Omental fat pad (tissue), 4 donors: Measurements from ENCODE around the gene LRRC14B. TPM values are rescaled to one million over a fixed set of nuclear protein-coding genes. Genes with fewer than 3 reads are reported as not detected.

Experiments used
- ATAC-seq: fragments of 150-250 bp; one replicate; pipeline ENCODE4 v1.9.1; 2016; ENCODE audit warnings: mild to moderate bottlenecking, moderate library complexity; ENCODE audit not compliant: low FRiP score
- DNase-seq: peaks from one replicate; pipeline ENCODE4 v3.0.0-alpha.2; 2019; ENCODE audit warnings: low spot score
- total RNA-seq, 4 donors: library from RNA; depleted of rRNA; stranded (reverse); fragments of >200 nt; gene quantifications; one replicate each; pipeline ENCODE4 v1.1.0, GENCODE V29; 2016
- TF ChIP-seq, protein P1 (sequence below), 3 donors: fragments of 450-650 bp; IDR thresholded peaks; one replicate each; pipeline ENCODE4 v1.5.1; 2016 to 2017; ENCODE audit warnings: antibody characterized with exemption in 3 of 3, mild to moderate bottlenecking in 3 of 3, moderate library complexity in 2 of 3

Gene LRRC14B
- total RNA-seq, 4 donors from 2014 or later, result not detected

DNA sequence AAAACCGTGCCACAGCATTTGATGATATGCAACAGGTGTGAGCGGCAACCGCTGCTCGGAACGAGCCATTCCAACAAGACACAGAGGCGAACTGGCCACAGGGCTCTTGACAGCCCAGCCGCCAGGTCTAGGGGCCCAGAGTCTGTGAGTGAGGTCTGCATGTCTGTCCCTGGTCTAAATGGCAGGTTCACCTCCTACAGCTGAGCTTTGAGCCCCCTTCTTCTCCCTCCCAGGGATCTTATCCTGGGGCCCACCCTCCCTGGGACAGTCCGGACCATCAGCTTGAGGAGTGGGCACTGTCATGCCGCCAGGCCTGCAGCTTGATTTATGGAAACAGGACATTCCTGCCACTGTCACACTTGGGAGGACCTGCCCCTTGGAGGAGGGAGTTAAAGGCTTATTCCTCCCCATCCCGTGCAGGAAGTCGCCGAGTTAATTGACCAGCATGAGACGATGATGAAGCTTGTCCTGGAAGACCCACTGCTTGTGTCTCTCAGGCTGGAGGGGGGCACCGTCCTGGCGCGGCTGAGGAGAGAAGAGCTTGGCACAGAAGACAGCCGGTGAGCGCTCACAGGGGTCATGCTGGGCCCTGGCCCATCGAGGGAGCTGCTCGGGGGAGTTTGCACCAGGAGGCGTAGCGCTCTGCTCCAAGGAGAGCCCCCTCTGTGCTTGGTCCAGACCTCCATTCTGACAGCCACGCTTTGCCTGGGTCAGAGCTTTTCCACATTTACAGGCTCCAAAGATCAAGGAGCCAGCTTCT is 35.5 kb upstream of the LRRC14B start:
- no peak for DNase-seq
- ATAC-seq, result no peak

DNA sequence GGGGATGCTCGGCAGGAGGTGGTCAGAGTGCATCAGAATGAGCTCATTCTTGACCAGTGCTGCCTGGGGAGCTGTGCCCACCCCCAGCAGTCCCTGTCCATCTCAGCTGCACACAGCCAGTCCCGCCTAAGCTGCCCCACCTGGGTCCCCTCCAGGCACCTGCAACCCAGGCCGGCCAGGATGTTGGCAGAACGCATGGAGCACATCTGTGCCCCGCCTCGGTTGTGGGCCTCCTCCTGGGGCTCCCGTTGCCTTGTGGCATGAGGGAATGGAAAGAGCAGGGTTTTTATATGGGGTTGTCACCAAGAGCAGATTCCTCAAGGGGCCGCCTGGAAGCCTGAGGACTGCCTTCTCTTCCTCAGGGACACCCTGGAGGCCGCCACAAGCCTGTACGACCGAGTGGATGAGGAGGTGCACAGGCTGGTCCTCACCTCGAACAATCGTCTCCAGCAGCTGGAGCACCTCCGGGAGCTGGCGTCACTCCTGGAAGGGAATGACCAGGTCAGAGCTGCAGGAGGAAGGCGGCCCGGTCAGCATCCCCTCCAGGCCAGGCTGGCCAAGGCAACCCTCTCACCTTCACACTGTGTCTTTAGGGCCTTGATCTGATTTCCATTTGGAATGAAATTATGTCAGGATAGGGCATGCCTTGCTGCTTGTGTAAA is 34.8 kb upstream of the LRRC14B start:
- DNase-seq (no peak), ATAC-seq (no peak)
- TF ChIP-seq, protein P1, sequence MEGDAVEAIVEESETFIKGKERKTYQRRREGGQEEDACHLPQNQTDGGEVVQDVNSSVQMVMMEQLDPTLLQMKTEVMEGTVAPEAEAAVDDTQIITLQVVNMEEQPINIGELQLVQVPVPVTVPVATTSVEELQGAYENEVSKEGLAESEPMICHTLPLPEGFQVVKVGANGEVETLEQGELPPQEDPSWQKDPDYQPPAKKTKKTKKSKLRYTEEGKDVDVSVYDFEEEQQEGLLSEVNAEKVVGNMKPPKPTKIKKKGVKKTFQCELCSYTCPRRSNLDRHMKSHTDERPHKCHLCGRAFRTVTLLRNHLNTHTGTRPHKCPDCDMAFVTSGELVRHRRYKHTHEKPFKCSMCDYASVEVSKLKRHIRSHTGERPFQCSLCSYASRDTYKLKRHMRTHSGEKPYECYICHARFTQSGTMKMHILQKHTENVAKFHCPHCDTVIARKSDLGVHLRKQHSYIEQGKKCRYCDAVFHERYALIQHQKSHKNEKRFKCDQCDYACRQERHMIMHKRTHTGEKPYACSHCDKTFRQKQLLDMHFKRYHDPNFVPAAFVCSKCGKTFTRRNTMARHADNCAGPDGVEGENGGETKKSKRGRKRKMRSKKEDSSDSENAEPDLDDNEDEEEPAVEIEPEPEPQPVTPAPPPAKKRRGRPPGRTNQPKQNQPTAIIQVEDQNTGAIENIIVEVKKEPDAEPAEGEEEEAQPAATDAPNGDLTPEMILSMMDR (IDR thresholded peaks at IDR 0.05), result no peak

More for the DNA sequence above, 35.5 kb upstream of the LRRC14B start:
- TF ChIP-seq, protein P1 (IDR thresholded peaks at IDR 0.05), result no peak

DNA sequence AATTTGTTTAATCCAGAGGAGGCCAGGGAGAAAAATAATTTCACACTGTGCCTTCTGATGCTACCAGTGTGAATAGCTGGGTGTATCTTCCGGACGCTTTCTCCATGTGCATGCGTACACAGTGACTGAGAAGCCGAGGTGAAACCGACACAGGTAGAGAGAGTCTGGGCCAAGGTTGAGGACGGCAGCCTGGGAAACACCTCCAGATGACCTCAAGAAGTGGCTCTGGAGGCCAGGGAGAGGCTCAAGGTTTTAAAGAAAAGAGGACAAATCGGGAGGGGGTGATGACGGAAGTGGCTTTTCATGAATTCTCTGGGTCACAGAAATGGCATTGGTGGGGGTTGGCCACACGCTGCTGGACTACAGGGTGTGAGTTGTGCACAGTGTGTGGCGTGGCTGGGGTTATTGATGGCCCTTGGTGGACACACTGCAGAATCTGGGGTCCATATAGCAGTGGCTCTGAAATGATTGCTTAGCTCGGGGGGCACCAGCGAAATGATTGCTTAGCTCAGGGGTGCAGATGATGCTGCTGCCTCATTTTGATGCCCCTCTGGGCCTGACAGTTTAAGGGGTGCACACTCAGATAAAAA is 34.1 kb upstream of the LRRC14B start:
- ATAC-seq, result no peak
- TF ChIP-seq, protein P1 (IDR thresholded peaks at IDR 0.05), result no peak
- DNase-seq, result no peak

DNA sequence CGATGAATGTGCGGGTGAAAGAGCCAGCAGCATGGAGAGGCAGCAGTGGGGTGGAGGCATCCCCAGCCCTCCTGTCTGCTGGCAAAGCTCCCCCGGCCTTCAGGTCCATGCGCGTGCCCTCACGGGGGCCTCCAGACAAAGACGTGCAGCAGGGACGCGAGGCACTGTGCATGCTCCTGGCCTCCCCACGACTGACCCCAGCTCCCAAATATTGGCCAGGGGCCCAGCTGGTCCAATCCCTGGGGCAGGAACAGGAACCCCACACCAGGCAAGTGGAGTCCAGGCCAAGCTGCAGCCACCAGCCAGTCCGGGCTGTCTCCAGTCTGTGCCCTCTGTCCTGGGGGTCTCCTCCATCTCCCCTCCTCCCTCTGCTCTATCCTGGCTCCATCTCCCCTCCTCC is 33.5 kb upstream of the LRRC14B start:
- TF ChIP-seq, protein P1 (IDR thresholded peaks at IDR 0.05), result no peak
- DNase-seq, result no peak
- no peak for ATAC-seq

DNA sequence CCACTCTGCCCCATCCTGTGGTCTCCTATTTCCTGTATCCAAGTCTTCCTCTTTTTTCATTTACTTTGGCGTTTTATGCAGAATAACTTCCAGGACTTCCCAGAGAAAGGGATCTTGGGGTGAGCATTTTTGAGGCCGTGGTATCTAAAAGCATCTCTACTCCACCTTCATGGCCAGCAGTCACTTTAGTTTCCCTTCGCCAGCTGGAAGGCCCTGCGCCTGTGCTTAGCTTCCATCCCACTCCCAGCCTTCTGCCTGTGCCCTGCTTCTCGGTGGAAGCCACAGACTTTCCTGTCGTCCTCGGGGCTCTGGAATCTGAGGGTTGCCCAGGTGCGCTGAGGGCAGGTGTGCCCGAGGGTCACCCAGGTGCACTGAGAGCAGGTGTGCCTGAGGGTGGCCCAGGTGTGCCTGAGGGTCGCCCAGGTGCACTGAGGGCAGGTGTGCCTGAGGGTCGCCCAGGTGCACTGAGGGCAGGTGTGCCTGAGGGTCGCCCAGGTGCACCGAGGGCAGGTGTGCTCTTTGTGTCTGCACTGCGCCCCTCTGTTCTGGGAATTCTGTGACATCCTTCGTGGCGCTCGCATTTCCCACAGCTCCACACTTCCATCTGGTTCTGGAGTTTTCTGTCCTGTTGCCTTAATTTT is 32.4 kb upstream of the LRRC14B start:
- TF ChIP-seq, protein P1 (IDR thresholded peaks at IDR 0.05), result no peak
- DNase-seq (no peak), ATAC-seq (no peak)

DNA sequence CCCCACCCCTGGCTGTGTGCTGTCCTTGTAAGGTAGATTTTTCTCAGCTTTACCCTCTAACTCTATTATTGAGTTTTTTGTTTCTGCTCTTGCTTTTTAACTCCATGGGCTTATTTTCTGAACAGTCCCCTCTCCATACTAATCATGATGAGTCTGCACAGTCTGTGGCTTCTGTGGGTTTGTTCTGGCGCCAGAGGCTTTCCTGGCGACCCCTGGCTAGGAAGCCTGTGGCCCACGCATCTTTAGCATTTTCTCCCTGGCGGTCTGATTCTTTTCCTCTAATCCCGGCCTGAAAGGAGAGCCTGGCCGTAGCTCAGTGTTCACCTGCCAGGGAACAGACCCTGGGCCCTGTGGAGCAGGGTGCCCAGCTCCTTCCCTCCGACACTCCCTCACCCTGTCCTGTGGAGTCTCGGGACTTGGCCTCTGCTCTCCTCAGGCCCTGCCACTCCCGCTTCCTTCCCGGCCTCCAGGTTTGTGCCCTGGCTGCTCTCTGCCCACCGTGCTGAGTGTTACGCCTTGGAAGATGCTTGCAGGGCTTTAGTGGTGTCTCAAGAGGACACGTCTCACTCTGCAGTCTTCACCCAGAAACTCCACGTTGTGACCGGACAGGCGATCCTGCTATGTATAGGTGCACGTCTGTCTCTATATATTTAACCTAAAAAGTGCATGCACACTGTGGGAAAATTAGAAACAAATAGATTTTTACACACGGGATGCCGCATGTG is 31.7 kb upstream of the LRRC14B start:
- ATAC-seq (no peak), DNase-seq (no peak)
- TF ChIP-seq, protein P1 (IDR thresholded peaks at IDR 0.05), result no peak
